Hepatocyte (in vitro differentiated cells): ENCODE results near the gene XBP1. TPM values are rescaled to one million over a fixed set of nuclear protein-coding genes. Genes with fewer than 3 reads are reported as not detected.

Experiments
- DNase-seq: peaks from one replicate; pipeline ENCODE4 v3.0.0-alpha.2; 2016; ENCODE audit warnings: low spot score
- H2AFZ ChIP-seq: fragments of 200-600 bp; sonication (generic); 2 replicates; pipeline ENCODE4 v1.6.0; 2016; ENCODE audit warnings: antibody characterized with exemption, mild to moderate bottlenecking
- H3K27ac ChIP-seq: fragments of 200-600 bp; sonication (generic); 2 replicates; pipeline ENCODE4 v1.5.1; 2016; ENCODE audit warnings: mild to moderate bottlenecking
- H3K27me3 ChIP-seq: fragments of 200-600 bp; sonication (generic); 2 replicates; pipeline ENCODE4 v1.6.1; 2016
- H3K36me3 ChIP-seq: fragments of 200-600 bp; sonication (generic); replicated peaks from 2 replicates; pipeline ENCODE4 v1.5.1; 2016; ENCODE audit warnings: low read depth; ENCODE audit not compliant: insufficient read depth
- H3K4me1 ChIP-seq: fragments of 200-600 bp; sonication (generic); 2 replicates; pipeline ENCODE4 v1.5.1; 2016; ENCODE audit warnings: mild to moderate bottlenecking, moderate library complexity; ENCODE audit not compliant: insufficient read depth
- H3K4me2 ChIP-seq: fragments of 200-600 bp; sonication (generic); 2 replicates; pipeline ENCODE4 v1.6.0; 2016
- H3K4me3 ChIP-seq: fragments of 200-600 bp; sonication (generic); 2 replicates; pipeline ENCODE4 v1.5.1; 2016; ENCODE audit warnings: mild to moderate bottlenecking
- H3K79me2 ChIP-seq: fragments of 200-600 bp; sonication (generic); 2 replicates; pipeline ENCODE4 v1.6.0; 2017; ENCODE audit warnings: mild to moderate bottlenecking
- H3K9me2 ChIP-seq: fragments of 200-600 bp; sonication (generic); replicated peaks from 2 replicates; pipeline ENCODE4 v1.6.0; 2017; ENCODE audit warnings: mild to moderate bottlenecking; ENCODE audit not compliant: insufficient read depth
- H3K9me3 ChIP-seq: fragments of 200-600 bp; sonication (generic); 2 replicates; pipeline ENCODE4 v1.5.1; 2016; ENCODE audit warnings: low read depth, mild to moderate bottlenecking
- H4K20me1 ChIP-seq: fragments of 200-600 bp; sonication (generic); 2 replicates; pipeline ENCODE4 v1.6.0; 2016; ENCODE audit warnings: mild to moderate bottlenecking; ENCODE audit not compliant: insufficient read depth, poor library complexity, severe bottlenecking
- CTCF ChIP-seq: fragments of 200-600 bp; sonication (generic); IDR thresholded peaks from 2 replicates; pipeline ENCODE4 v1.5.1; 2016; ENCODE audit warnings: antibody characterized with exemption, mild to moderate bottlenecking; ENCODE audit not compliant: poor library complexity
- EZH2 ChIP-seq: fragments of 200-600 bp; sonication (generic); IDR thresholded peaks from 2 replicates; pipeline ENCODE4 v1.6.1; 2016; ENCODE audit warnings: antibody characterized with exemption, mild to moderate bottlenecking, borderline replicate concordance
- EZH2phosphoT487 ChIP-seq: fragments of 200-600 bp; sonication (generic); IDR thresholded peaks from one replicate; pipeline ENCODE4 v1.6.1; 2018; ENCODE audit warnings: antibody characterized with exemption, mild to moderate bottlenecking, low read depth, moderate library complexity; ENCODE audit not compliant: unreplicated experiment, severe bottlenecking
- WGBS: methylation state at CpG from one replicate; pipeline ENCODE4 v1.1.6; 2016; ENCODE audit warnings: low lambda C conversion rate; ENCODE audit errors: missing lambda C conversion rate; 5-methylcytosine and 5-hydroxymethylcytosine counted together
- polyA plus RNA-seq: library from polyadenylated mRNA; unstranded; fragments of >200 nt; fragmentation: Nextera tagmentation; extraction: Ambion mirVana; gene quantifications from 2 replicates; pipeline ENCODE4 v1.2.1, GENCODE V29; 2016
- total RNA-seq: library from RNA; depleted of rRNA; stranded (reverse); fragments of >200 nt; gene quantifications from 2 replicates; pipeline ENCODE4 v1.2.3, GENCODE V29; 2014

The XBP1 gene
- total and polyA plus RNA-seq, 2 experiments from 2014 or later = 351 to 376 TPM

- Histone ChIP-seq H3K27ac (no peak overlapping the region), H3K4me1 (peaks cover 14% of the 10 kb centered on the region), H3K9me2 (no peaks in the 10 kb centered on the region), H2AFZ (no peak overlapping the region), H3K27me3 (no peaks in the 10 kb centered on the region), H3K79me2 (peaks cover 34% of the 10 kb centered on the region), H3K36me3 (peaks cover 8% of the 10 kb centered on the region), H3K4me2 (no peak overlapping the region), H4K20me1 (peaks cover 37% of the 10 kb centered on the region), H3K9me3 (no peaks in the 10 kb centered on the region), H3K4me3 (no peak overlapping the region)
- TF ChIP-seq EZH2 (no peak), EZH2phosphoT487 (no peak), CTCF (no peak)
- 82% methylated on average over 15 of the region's 15 CpGs for WGBS
- DNase-seq = no peak
Observed at GRCh38 chr22:28792491-28793383, 7.6 kb downstream of the XBP1 start.

- TF ChIP-seq CTCF (no peak), EZH2phosphoT487 (no peak), EZH2 (no peak)
- WGBS = 83% methylated on average over 3 of the region's 3 CpGs
- H4K20me1 ChIP-seq = peaks cover 29% of the 10 kb centered on the region
- no peak for DNase-seq
- no peaks in the 10 kb centered on the region for H3K9me2 ChIP-seq
- H3K27me3 ChIP-seq = no peaks in the 10 kb centered on the region
- H3K36me3 ChIP-seq = peaks cover 8% of the 10 kb centered on the region
- H3K4me2 ChIP-seq = no peak overlapping the region
- peaks cover 34% of the 10 kb centered on the region for H3K79me2 ChIP-seq
- H2AFZ ChIP-seq = no peak overlapping the region
- no peak overlapping the region for H3K27ac ChIP-seq
- H3K4me3 ChIP-seq = no peak overlapping the region
- no peaks in the 10 kb centered on the region for H3K9me3 ChIP-seq
- peaks cover 8% of the 10 kb centered on the region for H3K4me1 ChIP-seq
Observed at GRCh38 chr22:28791841-28792490, 8.4 kb downstream of the XBP1 start.

- Histone ChIP-seq H4K20me1 (peaks cover 21% of the 10 kb centered on the region), H2AFZ (no peak overlapping the region), H3K4me2 (no peak overlapping the region), H3K27ac (no peak overlapping the region), H3K79me2 (peaks cover 34% of the 10 kb centered on the region), H3K27me3 (no peaks in the 10 kb centered on the region), H3K4me1 (peaks cover 4% of the 10 kb centered on the region), H3K36me3 (peaks cover 8% of the 10 kb centered on the region), H3K4me3 (no peak overlapping the region), H3K9me3 (no peaks in the 10 kb centered on the region), H3K9me2 (no peaks in the 10 kb centered on the region)
- TF ChIP-seq EZH2 = no peak
- WGBS = 98% methylated on average over 5 of the region's 5 CpGs
- DNase-seq = no peak
Observed at GRCh38 chr22:28791124-28791523, 9.2 kb downstream of the XBP1 start.

GRCh38 chr22:28788601-28789000 is 11.8 kb downstream of the XBP1 start:
- 89% methylated on average over 3 of the region's 3 CpGs for WGBS

More at GRCh38 chr22:28788601-28789000, 11.8 kb downstream of the XBP1 start:
- H3K27me3 ChIP-seq = no peaks in the 10 kb centered on the region
- no peak overlapping the region for H3K4me3 ChIP-seq
- H3K4me2 ChIP-seq = no peak overlapping the region
- H3K36me3 ChIP-seq = no peaks in the 10 kb centered on the region
- H3K79me2 ChIP-seq = peaks cover 38% of the 10 kb centered on the region
- H2AFZ ChIP-seq = no peak overlapping the region
- H3K9me3 ChIP-seq = no peaks in the 10 kb centered on the region
- no peak for TF ChIP-seq CTCF
- TF ChIP-seq EZH2phosphoT487 = no peak
- TF ChIP-seq EZH2 = no peak
- peaks cover 3% of the 10 kb centered on the region for H4K20me1 ChIP-seq
- DNase-seq = no peak
- H3K9me2 ChIP-seq = no peaks in the 10 kb centered on the region
- no peak overlapping the region for H3K27ac ChIP-seq
- H3K4me1 ChIP-seq = peaks cover 18% of the 10 kb centered on the region
